HG02759 (cell line): ENCODE measurements around the gene MORN4.

Experiments
- ATAC-seq: cut with Tn5 transposase; IDR thresholded peaks from one replicate; pipeline ENCODE4 v1.9.1; 2021; ENCODE audit warnings: mild to moderate bottlenecking, moderate library complexity; ENCODE audit not compliant: unreplicated experiment

Gene MORN4

DNA sequence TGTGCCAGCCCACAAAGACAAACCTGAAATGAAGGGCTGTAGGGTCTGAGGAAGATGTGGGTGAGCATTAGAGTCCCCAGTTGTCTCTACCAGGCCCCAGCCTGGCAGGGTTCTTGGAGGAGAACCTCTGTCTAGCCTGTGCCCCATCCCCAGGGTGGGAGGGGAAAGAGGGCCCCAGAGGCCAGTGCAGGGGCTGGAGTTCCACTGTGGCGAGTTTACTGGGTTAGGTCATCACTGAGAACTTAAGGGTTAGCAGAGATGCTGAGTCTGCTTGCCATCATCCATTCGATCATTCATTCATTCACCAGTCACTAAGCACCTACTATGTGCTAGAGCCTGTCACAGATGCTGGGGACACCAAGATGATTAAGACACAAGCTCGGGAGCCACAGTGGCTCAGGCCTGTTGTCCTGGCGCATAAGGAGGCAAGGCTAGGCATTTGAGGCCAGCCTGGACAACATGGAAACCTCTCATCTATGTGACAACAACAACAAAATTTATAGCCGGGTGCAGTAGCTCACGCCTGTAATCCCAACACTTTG, 58.1 kb downstream of the MORN4 start:
- no peak for ATAC-seq

DNA sequence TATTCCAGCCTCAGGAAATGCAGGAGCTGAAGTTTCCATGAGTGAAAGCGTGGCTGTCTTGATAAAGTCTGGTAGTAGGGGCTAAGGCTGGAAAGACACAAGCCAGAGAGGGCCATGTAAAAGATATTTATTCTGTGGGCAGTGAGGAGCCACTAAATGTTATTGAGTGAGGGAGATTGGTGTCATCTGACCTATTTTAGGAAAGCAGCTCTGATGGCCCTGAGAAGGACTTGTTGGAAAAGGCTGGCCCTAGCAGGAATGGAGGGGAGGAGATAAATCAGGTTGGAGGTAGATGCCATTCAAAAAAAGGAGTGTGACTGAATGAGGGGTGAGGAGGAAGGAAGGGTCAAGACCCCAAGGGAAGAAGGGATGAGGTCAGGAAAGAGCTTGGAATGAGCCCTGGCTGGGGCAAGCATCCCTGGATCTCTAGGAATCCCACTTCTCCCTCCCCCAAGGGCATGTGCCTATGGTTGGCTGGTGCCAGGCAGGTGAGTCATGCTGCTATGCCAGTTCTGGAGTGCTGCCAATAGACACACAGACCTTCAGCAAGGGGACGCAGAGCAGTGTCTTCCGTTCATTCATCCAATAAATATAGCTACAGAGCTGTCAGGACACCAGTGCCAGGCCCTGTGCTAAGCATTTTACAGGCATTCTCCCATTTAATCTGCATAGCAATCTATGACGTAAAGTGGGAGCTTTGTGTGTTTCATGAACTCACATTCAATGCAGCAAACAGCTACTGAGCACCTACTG, 58.8 kb downstream of the MORN4 start:
- ATAC-seq: no peak

GRCh38 chr10:97573672-97574071, 59.6 kb downstream of the MORN4 start:
- no peak for ATAC-seq

GRCh38 chr10:97573021-97573420, 60.3 kb downstream of the MORN4 start:
- ATAC-seq: no peak

- no peak for ATAC-seq
These were observed 60.9 kb downstream of the MORN4 start, which contains the start of gene ANKRD2 for GRCh38 chr10:97572214-97572989. TSS of gene ANKRD2 (plus strand) at chr10:97572779. CDS start at chr10:97572789, 10 bp downstream.

DNA sequence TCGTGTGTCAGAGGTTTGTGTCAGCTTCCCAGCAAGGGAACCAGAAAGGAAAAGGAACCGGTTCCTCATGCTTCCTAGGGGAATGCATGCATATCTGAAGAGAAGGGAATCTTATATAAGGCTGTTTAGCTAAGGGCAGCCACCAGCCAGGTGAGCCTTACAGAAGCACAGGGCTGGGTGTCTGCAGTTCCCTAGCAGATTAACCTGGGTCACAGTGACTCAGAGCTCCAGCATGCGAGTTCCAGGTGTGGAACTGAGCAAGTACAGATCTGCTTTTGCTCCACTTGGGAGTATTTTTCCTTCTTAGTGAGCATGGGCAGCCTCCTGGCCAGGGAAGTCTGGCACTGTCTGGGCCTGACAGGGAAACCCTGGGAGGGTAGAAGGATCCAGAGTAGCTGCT, 61.7 kb downstream of the MORN4 start:
- ATAC-seq: no peak

DNA sequence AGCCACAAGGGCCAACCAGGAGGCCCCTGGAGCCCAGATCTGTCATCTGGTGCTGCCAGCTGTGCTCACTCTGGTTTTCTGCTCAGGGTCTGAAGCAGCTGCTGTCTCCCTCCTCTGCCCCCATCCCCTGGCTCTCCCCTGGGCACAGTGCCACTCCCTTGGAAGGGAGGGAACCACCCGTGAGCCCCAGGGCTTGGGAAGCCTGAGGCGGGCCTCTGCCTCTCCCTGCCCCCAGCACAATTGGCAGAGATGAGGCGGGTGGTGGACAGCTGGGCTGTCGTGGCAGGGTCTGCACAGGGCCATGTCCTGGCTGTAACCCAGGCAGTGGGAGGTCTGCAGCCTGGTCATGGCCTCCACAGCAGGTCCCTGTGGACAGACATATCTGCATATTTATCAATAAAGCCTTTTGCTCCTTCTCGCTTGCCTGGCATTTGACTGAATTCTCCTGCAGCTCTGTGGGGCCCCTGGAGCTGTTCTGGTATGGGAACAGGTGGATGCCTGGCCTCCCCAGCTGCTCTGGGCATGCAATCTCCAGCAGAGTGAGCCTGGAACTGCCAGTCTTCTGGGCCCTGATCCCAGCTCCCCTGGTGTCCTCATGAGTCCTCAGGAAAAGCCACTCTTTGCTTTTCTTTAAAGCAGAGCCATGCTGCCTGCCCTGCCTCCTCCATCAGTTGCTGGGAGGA, 62.4 kb downstream of the MORN4 start:
- ATAC-seq: no peak

DNA sequence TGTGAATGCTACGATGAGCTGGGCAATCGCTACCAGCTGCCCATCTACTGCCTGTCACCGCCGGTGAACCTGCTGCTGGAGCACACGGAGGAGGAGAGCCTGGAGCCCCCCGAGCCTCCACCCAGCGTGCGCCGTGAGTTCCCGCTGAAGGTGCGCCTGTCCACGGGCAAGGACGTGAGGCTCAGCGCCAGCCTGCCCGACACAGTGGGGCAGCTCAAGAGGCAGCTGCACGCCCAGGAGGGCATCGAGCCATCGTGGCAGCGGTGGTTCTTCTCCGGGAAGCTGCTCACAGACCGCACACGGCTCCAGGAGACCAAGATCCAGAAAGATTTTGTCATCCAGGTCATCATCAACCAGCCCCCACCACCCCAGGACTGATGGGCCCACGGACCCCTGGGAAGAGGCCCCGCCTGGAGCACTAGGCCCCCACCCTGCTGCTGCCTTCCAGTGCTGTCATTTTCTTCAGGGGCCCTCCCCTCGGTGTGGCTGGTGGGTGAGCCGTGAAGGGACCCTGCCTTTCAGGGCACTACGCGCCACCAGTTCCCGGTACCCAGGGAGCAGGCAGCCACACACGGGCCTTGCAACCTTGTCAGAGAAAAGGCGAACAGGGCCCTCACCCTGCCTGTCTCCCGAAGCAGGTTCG, 63.0 kb downstream of the MORN4 start:
- no peak for ATAC-seq

- ATAC-seq: no peak
These were observed 65.4 kb downstream of the MORN4 start for GRCh38 chr10:97567891-97568290.

DNA sequence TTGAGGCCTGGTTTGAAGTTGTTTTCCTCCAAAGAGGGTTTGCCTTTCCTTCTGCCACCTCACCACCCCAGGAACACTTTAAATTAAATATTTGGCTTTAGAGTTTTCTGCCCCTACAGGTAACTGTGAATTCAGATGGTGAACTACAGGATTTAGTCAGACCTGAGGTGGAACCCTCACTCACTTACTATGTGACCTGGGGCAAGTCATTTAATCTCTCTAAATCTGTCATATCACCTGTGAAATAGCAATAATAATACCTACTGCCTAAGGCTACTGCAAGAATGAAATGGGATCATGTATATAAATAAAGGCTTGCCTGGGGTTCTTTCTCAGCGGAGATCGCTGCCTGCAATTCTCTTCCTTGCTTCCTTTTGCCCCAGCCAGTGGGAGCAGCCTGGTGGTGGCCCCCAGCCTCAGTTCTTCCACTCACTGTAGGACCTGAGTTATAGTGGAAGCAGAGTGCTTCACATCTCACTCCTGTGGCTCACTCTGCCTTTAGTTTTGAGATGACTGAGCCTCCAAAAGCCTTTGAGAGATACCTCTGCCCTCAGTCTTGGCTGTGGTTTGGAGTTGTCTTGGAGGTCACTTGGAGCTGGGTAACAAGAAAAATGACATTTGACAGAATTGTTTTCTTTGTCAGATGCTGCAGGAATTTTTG, 66.8 kb downstream of the MORN4 start:
- ATAC-seq: no peak

- no peak for ATAC-seq
These were observed 68.5 kb downstream of the MORN4 start for GRCh38 chr10:97564776-97565175.
